ENCODE results near the gene JOSD2. TPM values are rescaled to one million over a fixed set of nuclear protein-coding genes. Genes with fewer than 3 reads are reported as not detected.
A peak's percentile ranks its signal among the peaks of the same experiment; 100 is the strongest.

Gene JOSD2
- total RNA-seq, 2 donors from 2014 or later, result 12.1 to 13.7 TPM

GRCh38 chr19:50462970-50463369, 48.0 kb downstream of the JOSD2 start:
- no peak for TF ChIP-seq CTCF (conservative IDR thresholded peaks at IDR 0.05)
- no peak overlapping the region for H3K4me3 ChIP-seq (ENCODE audit: low read length)
- H3K36me3 ChIP-seq (ENCODE audit: control insufficient read depth, insufficient read depth, low read length), result no peaks in the 10 kb centered on the region
- peaks cover 4% of the 10 kb centered on the region for H3K27me3 Mint-ChIP-seq (ENCODE audit: insufficient read depth)
- H3K27ac Mint-ChIP-seq, result no peak overlapping the region
- no peak overlapping the region for H3K9ac ChIP-seq (ENCODE audit: extremely low read depth, low read length, poor library complexity, severe bottlenecking)
- no peak for DNase-seq
- no peaks in the 10 kb centered on the region for H3K36me3 Mint-ChIP-seq (ENCODE audit: low read depth)
- no peak overlapping the region for H3K4me3 Mint-ChIP-seq
- peaks cover 5% of the 10 kb centered on the region for H3K4me1 Mint-ChIP-seq
- 83 to 86% methylated on average over 4 to 7 of the region's 7 CpGs for WGBS, 2 experiments (ENCODE audit: insufficient coverage in 1 of 2, insufficient read length in 1 of 2)
- no peaks in the 10 kb centered on the region for H3K4me1 ChIP-seq (ENCODE audit: control insufficient read depth, insufficient read depth, low read length)
- no peaks in the 10 kb centered on the region for H3K9me3 Mint-ChIP-seq
- no peak overlapping the region for H3K27ac ChIP-seq (ENCODE audit: low read depth, low read length)
- H3K9me3 ChIP-seq (ENCODE audit: control insufficient read depth, low read length), result no peaks in the 10 kb centered on the region
- no peaks in the 10 kb centered on the region for H3K27me3 ChIP-seq (ENCODE audit: control insufficient read depth, insufficient read depth, low read length, poor library complexity, severe bottlenecking)

- Mint-ChIP-seq H3K36me3 (ENCODE audit: low read depth) (no peaks in the 10 kb centered on the region), H3K4me1 (peaks cover 5% of the 10 kb centered on the region), H3K27ac (no peak overlapping the region), H3K4me3 (no peak overlapping the region), H3K27me3 (ENCODE audit: insufficient read depth) (peaks cover 8% of the 10 kb centered on the region), H3K9me3 (no peaks in the 10 kb centered on the region)
- H3K27me3 ChIP-seq (ENCODE audit: control insufficient read depth, insufficient read depth, low read length, poor library complexity, severe bottlenecking), result no peaks in the 10 kb centered on the region
- no peak overlapping the region for H3K4me3 ChIP-seq (ENCODE audit: low read length)
- DNase-seq, result peak; percentile 90
- H3K9ac ChIP-seq (ENCODE audit: extremely low read depth, low read length, poor library complexity, severe bottlenecking), result no peak overlapping the region
- TF ChIP-seq CTCF (conservative IDR thresholded peaks at IDR 0.05), result peak; percentile 87
- 43 to 49% methylated on average over 22 to 28 of the region's 28 CpGs for WGBS, 2 experiments (ENCODE audit: insufficient coverage in 1 of 2, insufficient read length in 1 of 2)
- H3K4me1 ChIP-seq (ENCODE audit: control insufficient read depth, insufficient read depth, low read length), result no peaks in the 10 kb centered on the region
- no peaks in the 10 kb centered on the region for H3K36me3 ChIP-seq (ENCODE audit: control insufficient read depth, insufficient read depth, low read length)
- H3K27ac ChIP-seq (ENCODE audit: low read depth, low read length), result no peak overlapping the region
- H3K9me3 ChIP-seq (ENCODE audit: control insufficient read depth, low read length), result no peaks in the 10 kb centered on the region
Measured at GRCh38 chr19:50461066-50461875, 49.7 kb downstream of the JOSD2 start.

GRCh38 chr19:50460161-50460765, 50.7 kb downstream of the JOSD2 start:
- Histone ChIP-seq H3K4me1 (ENCODE audit: control insufficient read depth, insufficient read depth, low read length) (no peaks in the 10 kb centered on the region), H3K27me3 (ENCODE audit: control insufficient read depth, insufficient read depth, low read length, poor library complexity, severe bottlenecking) (no peaks in the 10 kb centered on the region), H3K36me3 (ENCODE audit: control insufficient read depth, insufficient read depth, low read length) (no peaks in the 10 kb centered on the region), H3K9ac (ENCODE audit: extremely low read depth, low read length, poor library complexity, severe bottlenecking) (no peak overlapping the region), H3K4me3 (ENCODE audit: low read length) (no peak overlapping the region), H3K27ac (ENCODE audit: low read depth, low read length) (no peak overlapping the region), H3K9me3 (ENCODE audit: control insufficient read depth, low read length) (no peaks in the 10 kb centered on the region)
- H3K36me3 Mint-ChIP-seq (ENCODE audit: low read depth), result no peaks in the 10 kb centered on the region
- no peak for TF ChIP-seq CTCF (conservative IDR thresholded peaks at IDR 0.05)
- no peak overlapping the region for H3K4me3 Mint-ChIP-seq
- peaks cover 12% of the 10 kb centered on the region for H3K27me3 Mint-ChIP-seq (ENCODE audit: insufficient read depth)
- H3K27ac Mint-ChIP-seq, result no peak overlapping the region
- WGBS, 2 experiments (ENCODE audit: insufficient coverage in 1 of 2, insufficient read length in 1 of 2), result 75 to 78% methylated on average over 13 of the region's 13 CpGs
- no peaks in the 10 kb centered on the region for H3K9me3 Mint-ChIP-seq
- no peak for DNase-seq
- H3K4me1 Mint-ChIP-seq, result no peaks in the 10 kb centered on the region
